Measurements from ENCODE around the gene TMEM273.

Gene TMEM273

DNA sequence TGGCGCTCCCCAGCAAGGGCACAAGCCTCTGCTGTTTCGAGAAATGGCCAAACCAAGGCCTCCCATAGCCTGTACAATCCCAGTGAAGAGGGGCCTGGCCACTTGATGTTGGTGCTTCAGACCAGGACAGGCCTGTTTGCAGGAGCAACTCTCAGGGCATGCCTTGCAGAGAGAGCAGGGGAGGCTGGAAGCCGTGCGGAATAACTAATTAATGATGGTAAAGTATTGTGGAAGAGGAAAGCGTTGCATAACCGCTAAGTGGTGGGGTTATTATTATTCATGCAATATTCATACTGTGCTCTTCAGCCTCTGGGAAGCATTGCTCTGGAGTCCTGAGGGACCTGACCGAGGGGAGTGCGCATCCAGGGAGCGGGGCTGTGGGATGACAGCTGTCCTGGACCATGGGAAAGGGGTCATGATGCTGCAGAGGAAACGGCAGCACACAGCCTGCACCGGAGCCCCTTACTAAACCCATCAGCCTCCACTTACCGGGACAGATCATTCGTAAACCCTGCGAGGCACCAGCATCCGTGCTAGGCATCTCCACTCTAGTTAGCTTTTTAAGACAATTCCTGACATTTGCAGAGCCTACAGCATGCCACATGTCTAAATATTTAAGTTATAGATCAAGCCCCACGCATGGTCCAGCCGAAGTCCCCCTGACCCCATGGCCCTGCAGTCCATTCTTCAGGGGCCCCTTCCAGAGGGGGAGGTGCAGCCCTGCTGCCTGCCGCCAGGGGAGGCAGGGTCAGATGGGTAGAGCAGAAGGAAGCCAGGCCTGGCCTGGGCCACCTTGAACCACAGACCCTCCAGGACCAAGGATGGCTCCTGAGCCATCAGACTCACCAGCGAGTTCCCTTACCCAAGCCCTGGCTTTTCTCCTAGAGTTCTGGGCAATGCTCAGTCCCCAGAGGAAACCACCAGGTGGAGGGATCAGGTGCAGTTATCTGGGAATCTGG, 11.6 kb downstream of the TMEM273 start:
- no peak for DNase-seq (ENCODE audit: low read depth in 1 of 2, low spot score in 1 of 2)

DNA sequence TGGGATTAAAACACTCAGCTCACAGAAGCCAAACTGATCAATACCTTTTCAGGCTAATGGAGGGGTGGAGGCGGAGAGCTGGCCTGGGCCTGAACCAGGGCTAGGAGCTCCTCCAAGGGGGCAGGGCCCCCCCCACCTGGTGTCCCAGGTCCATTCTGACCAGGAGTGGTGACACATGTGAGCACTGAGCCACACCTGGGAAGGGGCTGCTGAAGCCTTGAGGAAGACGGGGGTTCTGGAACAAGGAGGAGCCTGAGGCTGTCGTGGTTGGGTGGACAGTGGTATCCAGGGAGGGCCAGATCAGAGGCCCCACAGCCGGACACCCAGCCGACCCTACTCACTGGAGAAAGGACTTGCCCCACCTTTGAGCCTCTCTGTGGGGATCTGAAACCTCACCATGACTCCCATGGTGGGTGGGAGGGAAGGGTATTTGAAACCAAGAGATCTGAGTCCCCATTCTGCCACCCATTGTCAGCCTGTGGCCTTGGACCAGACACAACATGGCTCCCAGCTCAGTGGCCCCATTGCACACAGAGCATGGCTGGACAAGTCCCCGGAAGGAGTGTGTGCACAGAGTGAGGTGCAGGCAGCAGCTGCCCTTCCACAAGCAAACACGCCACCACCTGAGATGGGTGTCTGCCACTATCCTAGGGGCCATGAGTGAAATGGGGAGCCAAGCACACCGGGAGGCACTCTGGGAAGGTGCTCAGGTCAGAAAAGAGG, 12.4 kb downstream of the TMEM273 start:
- no peak for DNase-seq (ENCODE audit: low read depth in 1 of 2, low spot score in 1 of 2)

- no peak for DNase-seq (ENCODE audit: low read depth in 1 of 2, low spot score in 1 of 2)
Measured at GRCh38 chr10:49174926-49175500, 13.2 kb downstream of the TMEM273 start.

GRCh38 chr10:49174261-49174925, 13.8 kb downstream of the TMEM273 start:
- DNase-seq (ENCODE audit: low read depth in 1 of 2, low spot score in 1 of 2), result no peak

DNA sequence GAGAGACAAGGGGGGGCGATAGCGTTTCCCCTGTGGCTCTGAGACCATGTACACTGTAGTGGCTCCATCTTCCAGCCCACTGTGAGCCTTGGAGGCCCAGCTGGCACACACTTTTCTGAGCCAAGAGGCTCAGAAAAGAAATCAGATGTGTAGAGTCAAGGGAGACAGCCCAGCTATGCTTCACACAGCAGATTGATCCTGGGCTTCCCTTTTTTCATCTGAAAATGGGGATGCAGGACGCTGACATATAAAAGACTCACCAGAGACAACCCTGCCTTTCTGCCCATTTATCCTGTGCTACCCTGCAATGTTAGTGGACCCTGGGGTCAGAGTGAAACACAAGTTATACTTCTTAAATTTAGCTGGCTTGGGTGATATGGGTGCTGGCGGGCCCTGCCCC, 14.3 kb downstream of the TMEM273 start:
- no peak for DNase-seq (ENCODE audit: low read depth in 1 of 2, low spot score in 1 of 2)

DNA sequence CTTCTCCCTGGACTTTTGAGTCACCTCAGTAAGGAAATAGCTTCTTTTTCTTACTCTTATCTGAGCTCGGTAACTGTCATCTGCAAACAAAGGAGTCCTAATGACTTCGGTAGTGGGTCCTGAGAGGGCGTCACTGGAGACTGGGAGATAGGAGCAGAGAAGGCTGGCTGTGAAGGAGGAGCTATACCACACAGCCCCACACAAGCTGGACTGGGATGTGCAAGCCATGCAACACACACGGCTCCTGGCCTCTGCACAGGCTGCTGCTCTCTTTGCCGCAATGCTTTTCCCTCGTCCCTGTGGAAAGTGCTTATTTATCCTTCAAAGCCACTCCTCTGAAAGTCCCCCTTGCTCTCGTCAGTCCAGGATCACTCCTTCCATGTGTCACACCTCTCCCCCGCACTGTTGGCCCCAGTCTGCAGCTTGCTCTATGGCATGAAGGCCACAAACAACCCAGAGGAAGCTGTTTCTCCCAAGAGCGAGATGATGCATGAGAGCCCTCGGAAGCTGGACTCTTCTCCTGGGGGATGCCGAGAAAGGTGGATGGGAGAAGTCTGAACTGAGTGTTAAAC, 14.9 kb downstream of the TMEM273 start:
- DNase-seq (ENCODE audit: low read depth in 1 of 2, low spot score in 1 of 2), result no peak

GRCh38 chr10:49172777-49173132, 15.4 kb downstream of the TMEM273 start:
- DNase-seq (ENCODE audit: low read depth in 1 of 2, low spot score in 1 of 2), result no peak

- no peak for DNase-seq (ENCODE audit: low read depth in 1 of 2, low spot score in 1 of 2)
Measured at GRCh38 chr10:49172061-49172776, 16.0 kb downstream of the TMEM273 start.

GRCh38 chr10:49171326-49172060, 16.7 kb downstream of the TMEM273 start:
- no peak for DNase-seq (ENCODE audit: low read depth in 1 of 2, low spot score in 1 of 2)

DNA sequence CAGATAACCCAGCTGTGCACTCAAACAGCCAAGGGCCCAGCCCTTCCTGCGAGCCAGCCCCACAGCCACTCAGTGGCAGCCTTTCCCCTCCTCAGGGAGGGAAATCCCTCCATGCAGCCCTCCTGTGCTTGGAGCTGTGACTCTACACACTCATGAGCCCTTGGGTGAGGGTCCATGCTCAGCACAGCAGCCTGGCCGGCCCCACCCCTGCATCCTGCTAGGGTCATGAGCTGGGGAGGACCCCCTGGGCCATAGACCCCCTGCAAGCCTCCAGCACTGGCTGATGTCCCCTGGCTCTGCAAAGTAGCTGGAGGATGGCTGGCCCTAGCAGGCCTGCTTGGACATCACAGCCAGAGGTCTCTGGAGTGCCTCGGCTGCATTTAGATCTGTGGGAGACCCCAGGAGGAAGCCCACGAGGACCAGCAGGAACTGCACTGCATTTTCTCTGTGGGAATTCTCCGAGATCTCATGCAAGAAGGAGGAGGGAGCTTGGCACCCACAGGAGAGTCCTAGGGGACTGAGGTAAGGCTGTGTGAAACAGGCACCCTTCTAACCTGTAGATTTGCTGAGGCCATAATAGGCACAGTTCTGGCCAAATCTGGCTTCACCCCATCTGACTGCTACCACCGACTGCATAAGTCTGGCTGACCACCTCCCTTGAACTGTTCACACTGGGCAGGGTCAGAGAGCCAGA, 17.4 kb downstream of the TMEM273 start:
- DNase-seq (ENCODE audit: low read depth in 1 of 2, low spot score in 1 of 2), result no peak

DNA sequence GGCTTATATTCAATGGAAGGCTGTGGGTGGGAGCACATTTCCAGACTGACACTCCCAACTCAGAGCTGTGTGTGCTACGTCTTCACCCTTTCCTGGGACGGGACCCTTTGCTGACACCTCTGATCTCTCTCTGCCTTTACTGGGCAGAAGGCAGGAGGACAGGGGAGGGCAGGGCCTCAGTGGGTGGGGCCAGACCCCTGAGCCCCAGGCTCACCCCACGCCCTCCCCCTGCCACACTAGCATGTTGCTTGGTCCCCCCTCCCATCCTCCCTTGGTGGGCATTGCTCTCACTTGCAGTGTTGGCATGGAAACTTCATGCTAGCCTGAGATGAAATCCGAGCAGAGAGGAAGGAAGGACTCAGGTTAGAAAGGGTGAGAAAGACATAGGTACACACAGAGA, 18.4 kb downstream of the TMEM273 start:
- DNase-seq (ENCODE audit: low read depth in 1 of 2, low spot score in 1 of 2), result no peak

- no peak for DNase-seq (ENCODE audit: low read depth in 1 of 2, low spot score in 1 of 2)
Measured at GRCh38 chr10:49168831-49169500, 19.2 kb downstream of the TMEM273 start.

DNA sequence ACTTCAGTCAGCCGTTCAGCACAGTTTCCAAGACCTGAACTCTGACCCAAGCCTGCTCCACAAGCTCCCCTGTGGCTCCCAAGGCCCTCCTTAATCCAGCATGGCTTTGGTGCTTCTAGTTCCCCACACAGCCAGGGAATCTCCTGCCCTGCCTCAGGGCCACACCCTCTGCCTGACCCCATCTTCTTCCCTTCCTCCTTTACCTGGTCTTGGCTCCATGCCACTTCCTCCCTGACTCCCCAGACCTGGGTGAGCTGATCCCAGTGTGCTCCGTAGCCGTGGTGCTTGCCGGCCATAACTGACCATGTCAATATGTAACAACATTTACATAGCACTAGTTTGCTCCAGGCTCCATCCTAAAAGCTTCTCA, 20.0 kb downstream of the TMEM273 start:
- no peak for DNase-seq (ENCODE audit: low read depth in 1 of 2, low spot score in 1 of 2)

DNA sequence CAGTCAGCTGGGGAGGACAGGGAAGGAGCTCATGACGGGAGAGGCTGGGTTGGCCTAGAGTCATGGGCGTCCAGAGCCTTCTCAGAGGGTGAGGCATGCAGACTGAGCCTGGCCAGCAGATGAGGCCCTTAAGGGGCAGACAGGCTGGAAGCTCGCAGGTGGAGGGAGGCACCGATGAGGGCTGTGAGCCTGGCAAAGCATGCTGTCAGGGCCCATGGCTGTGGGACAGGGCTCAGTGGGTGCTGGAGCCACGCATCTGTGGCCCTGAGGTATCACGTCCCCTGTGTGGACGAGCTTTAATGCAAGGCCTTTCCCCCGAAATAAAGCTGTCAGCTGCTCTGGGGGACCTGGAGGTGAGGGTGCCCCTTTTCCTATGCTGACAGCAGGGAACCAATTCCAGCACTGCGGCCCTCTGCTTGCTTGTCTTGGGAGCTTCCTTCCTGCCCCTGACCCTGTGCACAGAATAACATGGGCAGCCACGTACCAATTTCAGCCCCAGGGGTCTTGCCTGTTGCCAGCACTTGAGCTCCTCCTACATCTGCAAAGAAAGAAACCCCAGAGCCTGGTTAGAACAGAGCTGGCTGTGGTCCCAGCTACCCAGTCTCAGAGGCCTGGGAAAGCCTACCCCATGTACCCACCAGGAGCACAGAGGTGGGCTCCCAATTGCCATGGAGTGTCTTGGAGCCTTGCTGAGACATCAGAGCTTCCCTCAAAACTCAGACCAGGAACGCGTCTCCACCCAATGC, 20.6 kb downstream of the TMEM273 start:
- DNase-seq (ENCODE audit: low read depth in 1 of 2, low spot score in 1 of 2), result no peak

DNA sequence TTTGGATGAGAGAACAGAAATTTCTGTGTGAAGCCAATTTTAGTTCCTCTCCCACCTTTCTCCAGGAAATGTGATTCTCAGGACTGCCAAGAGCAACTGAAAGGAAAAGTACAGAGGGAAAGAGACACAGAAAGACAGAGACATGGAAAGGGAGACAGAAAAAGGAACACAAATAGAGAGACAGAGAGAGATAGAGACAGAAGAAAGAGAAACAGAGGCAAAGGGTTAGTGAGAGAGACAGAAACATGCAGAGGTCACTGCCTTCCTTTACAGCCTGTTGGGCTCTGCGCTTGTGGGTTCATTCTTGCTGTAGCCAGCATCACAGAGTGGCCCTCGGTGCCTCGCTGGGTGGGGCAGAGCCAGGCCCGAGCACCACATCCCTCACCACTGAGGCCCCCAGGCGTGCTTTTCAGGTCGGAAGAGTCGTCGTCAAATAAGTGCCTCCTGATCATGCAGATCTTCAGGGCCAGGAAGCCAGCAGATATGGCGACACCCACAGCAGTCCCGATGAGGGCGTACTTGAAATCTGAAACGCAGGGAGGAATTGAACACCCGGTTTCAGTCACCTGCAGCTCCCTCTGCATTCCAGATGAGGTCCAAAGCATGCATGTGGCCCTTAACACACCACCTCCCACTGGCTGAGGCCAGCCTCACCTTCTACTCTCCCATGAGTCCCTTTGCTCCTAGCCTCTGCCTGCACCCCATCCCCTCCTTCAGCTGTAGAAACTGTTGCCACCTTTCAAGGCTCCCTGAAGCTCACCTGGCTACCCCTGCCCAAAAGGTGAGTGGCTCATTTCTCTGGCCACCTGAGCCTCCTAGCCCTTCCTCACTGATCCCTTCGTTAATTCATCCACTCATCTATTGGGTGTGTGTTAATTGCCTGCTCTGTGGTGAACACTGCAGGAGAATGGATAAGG, 21.4 kb downstream of the TMEM273 start:
- no peak for DNase-seq (ENCODE audit: low read depth in 1 of 2, low spot score in 1 of 2)

DNA sequence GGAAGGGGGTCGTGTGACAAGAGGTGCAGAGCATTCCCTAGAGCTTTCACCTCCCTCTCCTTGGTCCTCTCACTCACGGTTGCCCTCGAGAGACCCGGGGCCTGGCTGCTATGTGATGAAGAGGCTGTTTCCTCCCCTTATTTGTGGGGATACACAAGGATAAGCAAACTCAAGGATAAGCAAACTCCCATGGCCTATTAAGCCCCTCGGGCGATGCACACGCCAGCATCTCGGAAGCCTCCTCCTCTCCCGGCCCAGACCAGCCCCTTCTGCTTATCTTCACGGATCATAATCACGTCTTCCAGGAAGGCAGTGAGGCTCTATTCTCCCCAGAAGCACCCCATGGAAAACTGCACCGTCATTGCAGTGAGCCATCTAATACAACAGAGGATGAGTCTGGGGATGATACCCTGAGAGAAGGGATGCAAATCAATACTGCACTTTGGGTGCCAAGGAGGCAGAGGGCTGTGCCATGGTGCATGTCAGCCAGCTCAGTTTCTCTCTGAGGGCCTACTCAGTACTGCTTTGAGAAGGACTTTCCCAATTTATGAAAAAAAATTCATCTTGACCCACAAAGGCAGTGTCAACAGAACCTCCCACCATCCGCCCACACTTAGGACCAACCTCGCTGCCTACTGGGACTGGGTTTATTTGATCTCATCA, 22.2 kb downstream of the TMEM273 start:
- no peak for DNase-seq (ENCODE audit: low read depth in 1 of 2, low spot score in 1 of 2)
